Measurements from ENCODE around the gene DLGAP1.

The DLGAP1 gene

DNA sequence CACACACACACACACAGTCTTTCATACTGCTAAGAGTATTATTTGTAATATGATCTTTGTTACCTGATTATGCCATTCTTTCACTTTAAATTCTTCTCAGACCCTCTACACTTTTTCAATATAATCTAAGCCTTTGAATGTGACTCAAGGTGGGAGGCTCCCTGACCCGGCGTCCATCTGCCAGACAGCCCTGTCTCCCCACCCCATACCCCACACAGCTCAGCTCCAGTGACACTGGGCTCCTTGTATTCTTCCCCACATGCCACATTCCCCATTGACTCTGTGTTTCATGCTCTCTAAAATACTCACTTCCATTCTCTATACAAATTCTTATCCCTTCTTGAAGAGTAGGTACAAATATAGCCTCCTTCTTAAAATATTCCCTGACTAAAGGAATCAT is 563.0 kb downstream of the DLGAP1 start:
- no peak for DNase-seq (ENCODE audit: low spot score)

DNA sequence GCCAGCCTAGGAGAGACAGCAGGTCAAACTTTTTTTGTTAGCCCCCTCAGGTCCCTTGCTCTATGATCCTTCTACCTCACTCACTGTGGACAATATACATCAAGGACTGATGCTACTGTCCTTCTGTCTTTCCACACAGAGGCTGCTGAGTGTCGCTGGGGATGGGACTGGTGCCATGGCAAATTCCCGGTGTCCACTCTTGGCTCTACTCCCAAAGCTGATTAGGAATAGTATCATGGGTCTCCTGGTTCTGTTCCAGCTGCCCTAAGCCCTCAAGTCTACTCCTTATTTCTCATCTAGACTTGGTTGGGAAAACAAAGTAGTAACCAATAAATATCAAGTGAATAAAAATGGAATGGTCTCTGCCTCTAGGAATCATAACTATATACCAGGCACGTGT is 563.9 kb downstream of the DLGAP1 start:
- no peak for DNase-seq (ENCODE audit: low spot score)

DNA sequence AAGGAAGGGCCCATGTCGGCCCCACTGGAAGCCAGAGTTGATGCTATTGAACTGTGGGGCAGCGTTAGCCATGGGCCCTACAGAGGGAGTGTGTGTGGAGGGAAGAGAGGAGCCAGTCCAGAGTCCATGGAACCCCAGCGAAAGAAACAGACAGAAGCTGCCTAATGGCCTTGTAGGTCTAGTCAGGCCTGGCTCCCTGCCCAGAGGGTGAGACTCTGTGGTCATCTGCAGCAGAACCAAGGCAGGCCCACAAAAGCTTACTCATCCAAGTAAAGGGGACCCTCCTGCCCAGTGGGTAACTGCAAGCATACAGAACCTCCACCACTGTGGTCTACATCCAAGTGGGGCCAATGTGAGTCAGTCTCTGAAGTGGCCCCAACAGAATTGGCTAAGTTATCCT is 565.3 kb downstream of the DLGAP1 start:
- DNase-seq (ENCODE audit: low spot score), result no peak

DNA sequence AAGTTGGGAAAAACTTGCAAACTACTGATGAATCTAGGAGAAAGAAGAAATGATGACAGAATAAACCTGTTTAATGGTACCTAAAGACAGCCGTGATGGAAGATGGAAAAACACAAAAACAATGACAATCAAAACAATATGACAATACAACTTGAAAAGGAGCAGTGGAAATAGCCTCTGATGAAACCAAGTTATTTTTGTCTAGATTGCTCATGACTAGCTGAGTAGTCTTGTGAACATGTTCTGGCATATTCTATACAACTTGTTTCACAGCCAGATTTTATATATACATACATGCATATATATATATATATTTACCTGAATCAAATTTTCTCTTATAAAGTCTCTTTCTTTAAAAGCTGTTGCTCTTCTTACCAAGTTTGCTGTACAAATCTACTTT is 566.0 kb downstream of the DLGAP1 start:
- no peak for DNase-seq (ENCODE audit: low spot score)

DNA sequence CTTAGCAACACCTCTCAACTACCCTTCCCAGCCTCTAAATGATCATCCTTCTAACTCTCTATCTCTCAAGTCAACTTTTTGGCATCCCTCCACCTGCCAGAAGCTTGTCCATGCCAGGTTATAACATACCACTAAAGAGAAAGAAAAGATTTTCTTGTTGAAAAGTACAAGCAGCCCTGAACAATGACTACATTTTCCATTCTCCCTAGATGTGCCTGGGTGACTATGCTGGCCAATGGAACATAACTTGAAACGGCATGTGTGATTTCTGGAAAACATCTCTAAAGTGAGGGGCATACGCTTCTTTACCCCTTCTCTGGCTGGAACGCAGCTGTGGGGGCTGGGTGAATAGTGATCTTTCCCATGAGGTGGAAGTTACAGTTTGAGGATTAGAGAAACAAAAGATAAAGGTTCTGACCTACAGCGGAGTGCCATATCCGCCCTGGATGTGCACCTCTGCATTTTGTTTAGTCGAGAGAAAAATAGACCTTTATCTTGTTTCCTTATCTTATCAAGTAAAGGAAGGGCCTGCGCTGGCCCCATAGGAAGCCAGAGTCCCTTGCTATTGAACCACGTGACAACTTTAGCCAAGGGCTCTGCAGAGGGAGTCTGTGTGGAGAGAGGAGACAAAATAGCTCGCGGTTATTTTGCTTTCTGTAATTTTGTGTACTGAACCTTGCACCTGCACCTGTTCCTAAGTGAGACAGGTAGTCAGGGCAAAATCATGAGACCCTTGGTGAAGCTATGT is 568.4 kb downstream of the DLGAP1 start:
- no peak for DNase-seq (ENCODE audit: low spot score)

DNA sequence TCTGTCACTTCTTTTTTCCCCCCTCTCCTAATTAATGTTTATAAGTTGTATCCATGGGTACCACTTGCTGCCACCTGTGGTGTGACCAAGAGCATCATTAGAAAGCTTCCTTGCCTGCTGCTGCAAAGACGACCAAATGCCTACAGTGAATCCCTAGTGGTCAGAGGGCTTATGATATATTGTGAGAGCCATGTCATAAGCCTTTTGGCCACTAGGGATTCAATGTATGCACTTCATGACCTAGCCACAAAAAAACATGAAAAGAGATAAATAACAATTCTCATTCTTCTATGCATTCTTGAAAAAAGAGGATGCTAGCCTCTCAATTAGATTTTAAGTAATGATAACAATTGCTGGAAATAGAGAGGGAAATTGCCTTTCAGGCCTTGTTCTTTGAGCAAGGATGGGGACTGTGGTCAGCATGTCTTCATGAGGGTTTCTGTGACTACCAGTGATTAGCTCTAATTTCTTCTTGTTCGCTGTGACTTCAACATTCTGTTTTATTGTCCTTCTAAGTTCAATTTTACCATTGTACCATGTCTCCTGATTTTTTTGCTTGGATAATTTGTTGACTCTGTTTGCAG is 569.8 kb downstream of the DLGAP1 start:
- DNase-seq (ENCODE audit: low spot score), result no peak

DNA sequence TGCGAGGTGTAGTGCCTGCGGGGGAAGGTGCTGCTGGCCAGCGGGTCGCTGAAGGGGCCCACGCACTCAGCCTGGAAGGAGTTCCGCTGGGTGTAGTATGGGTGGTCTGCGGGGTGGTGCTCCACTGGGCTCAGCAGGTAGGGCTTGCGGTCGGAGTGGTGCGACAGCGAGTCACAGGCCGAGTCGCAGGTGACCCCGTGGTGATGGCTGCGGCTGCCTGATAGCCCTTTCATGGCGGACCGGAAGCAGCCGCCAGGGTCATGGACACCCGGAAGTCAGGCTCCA is 575.3 kb downstream of the DLGAP1 start:
- DNase-seq (ENCODE audit: low spot score), result no peak

DNA sequence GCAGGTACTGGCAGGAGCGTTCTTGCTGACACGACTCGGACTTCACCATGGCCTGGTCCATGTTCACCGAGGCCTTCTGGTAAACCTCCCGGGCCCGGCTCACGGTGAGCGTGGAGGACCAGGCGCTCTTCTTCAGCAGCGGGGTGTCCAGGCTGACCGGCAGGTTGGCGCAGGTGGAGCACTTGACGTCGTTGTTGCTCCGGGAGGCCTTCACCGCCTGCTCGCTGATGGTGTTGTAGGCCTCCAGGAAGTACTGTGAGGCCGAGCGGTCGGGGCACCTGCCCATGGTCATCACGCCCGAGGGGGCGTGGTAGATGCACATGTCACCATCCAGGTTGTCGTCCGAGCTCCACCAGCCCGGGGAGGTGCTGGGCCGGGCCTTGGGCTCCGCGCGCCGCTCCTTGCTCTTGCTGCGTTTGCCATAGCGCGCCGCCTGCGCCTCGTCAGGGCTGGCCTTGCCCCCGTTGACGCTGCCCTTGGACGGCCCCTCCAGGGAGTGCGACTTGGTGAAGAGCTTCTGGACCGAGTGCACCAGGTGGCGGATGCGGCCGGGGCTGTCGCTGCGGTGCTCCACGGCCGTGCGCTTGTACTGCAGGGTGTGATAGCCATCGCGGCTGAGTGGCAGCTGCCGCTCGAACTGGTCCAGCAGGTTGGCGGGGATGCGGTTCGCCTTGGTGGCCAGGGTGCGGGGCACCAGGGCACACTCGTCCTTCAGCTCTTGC is 575.8 kb downstream of the DLGAP1 start:
- no peak for DNase-seq (ENCODE audit: low spot score)

DNA sequence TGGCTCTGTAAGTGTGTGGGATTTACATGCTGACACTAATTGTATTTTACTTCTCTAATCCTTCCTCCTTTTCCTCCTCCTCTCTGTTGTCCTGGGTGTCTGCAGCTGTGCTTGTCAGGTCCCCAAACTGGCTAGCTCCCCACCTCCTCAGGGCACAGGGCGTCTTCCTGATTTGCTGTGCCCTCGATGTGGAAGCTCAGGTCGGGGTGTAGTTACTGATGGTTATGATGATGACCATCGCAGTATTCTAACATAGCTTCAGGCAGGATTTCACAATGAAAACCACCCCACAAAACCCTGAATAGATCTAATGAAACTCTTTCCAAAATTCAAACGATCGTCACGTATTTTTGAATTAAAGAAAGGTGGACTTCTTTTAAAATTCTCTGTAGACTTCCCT is 576.7 kb downstream of the DLGAP1 start:
- no peak for DNase-seq (ENCODE audit: low spot score)

DNA sequence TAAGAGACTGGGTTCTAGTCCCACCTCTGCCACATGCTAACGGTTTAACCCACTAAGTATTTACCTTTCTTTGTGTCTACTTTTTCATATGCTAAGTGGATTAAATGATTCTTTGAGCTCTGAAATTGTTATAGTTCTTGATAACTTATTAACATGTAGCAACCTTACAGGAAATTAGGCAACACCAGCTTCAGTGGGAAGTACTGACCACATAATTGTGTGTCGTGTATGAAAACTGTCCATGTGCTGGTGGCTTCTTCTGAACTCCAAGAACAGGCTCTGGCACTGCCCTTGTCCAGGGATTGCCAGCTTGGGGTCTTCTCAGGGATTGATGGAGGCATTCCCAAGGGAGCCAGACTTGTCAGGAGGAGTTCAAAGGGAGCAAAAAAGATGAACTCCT is 577.4 kb downstream of the DLGAP1 start:
- no peak for DNase-seq (ENCODE audit: low spot score)

DNA sequence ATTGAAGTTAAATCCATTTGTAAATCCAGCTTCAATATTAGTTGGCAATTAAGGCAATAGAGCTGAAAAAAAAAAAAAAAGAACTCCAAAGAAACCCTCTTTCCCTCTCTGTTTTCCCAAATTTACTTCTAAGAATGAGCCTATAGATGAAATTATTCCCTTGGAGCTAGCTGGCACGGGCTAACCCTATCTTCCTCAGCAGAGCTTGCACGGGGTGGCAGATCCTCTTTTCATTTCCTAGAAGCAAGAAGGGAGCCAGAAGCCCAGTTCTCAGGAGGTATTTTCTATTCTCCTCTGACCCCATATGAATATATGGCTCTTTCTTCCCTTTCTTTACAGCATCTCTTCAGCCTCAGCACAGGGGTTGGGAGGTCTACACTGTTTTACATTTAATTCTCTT is 579.1 kb downstream of the DLGAP1 start:
- no peak for DNase-seq (ENCODE audit: low spot score)

DNA sequence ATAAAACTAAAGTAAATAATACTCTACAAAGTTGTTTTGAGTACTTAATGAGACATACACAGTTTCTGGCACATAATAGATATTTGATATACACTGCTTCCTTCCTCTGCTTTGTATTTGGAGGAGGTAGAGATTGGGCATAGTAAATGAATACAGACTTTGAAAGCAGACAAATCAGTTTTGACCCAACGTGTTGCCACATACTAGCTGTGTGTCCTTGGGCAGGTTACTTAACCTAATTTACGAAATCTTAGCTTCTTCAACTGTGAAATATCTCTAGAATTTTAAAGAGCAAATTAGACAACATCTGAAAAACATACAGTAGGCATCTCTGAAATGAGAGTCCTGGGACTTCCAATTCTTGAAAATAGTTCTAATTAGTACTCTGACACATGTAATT is 579.7 kb downstream of the DLGAP1 start:
- DNase-seq (ENCODE audit: low spot score), result no peak

DNA sequence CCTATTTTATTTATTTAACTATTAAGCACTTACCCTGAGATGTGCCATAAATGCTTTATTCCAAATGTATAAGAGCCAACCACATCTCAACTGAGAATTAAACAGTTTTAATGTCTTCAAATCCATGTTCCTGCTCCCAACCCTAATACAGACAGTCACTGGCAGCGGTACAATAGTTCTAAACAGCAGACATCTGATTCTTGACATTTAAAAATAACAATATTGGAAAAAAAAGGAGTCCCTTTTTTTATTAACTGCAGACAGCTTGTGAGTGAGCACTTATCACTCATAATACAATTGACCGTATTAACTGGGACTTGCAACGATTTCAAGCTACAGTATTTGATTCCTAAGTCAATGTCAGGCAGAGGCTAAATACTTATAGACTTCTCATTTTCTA is 580.5 kb downstream of the DLGAP1 start:
- DNase-seq (ENCODE audit: low spot score), result no peak

DNA sequence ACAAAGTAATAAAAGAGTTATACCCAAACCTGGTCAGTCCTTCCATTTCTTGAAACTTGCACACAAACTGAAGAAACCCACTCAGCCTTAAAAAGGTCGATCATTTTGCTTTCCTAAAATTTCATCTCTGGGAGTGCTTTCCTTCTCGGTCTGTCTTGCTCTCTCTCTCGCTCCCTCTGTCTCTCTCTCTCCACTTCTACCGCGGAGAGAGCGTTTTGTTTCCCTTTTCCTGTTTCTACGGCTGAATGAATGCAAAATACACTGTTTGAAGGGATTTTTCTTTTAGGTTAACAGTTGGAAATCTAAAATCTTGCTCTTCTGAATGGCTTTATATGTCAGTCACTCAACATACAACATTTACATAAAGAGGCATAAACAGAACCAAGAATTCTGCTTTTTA is 581.0 kb downstream of the DLGAP1 start:
- no peak for DNase-seq (ENCODE audit: low spot score)

DNA sequence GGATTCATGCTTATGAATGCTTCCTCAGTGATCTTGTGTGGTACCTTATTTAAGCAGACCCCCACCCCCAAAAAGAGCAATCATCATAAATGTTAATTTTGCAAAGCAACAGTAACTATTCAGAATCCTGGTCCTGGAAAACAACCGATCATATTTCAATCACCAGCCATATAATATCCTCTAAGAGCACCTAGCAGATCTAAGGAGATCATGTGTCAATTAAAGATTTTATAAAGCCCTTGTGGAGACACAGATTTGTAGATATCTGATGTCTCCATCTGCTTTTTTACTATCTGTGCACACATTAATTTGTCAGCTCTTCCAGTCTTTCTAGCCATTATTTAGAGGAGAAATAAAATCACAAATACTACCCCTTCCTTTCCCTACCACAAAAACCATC is 581.4 kb downstream of the DLGAP1 start:
- DNase-seq (ENCODE audit: low spot score), result no peak

DNA sequence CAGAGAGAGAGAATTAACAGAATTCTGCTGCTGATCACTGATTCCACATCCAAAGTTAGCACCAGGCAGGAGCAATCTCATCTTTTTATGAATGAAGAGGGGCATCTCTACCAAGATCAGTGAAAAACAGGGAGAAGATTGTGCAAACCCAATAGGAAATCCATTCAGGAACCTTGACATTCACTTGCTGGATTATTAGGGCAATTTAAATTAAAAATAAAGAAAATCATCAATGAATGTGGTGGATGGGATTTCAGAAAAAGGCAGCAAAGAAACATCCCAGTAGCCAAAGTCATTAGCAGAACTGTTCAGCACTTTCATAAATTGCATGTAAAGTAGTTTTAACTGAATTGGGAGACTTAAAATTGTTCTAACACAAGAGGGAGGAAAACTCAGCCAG is 581.9 kb downstream of the DLGAP1 start:
- DNase-seq (ENCODE audit: low spot score), result no peak

DNA sequence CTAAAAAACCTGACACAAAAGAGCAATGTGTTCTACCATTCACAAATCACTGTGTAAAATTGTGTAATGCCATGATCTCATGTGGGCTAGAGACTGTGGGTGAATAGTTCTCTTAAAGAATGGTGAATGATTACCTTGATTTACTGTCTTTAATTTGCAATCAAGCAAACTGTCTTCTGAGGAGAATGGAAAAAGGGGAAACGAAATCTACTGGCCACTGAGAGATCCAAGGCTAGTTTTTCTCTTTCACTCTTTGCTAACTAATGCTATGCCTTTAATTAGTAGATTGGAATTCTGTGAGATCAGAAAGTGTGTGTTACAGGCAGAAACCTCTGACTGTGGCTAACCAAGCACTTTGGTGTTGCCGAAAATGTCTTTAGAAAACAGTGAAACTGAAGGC is 582.5 kb downstream of the DLGAP1 start:
- DNase-seq (ENCODE audit: low spot score), result no peak

DNA sequence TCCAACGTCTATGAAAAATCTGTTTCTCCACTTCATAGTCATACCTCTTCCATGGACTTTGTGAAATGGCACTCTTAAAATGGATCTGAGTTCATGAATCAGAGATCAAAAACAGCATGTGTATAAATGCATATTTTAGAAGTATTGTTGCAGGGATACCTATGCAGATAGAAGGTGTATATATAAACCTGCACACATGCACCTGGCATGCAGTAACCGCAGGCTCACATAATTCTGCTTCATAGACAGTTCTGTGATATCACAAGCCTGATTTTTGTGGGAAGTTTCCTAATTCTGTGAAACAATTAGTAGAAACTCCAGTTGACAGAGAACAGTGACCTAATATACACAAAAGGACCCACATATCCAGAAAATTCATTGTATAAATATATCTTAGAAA is 583.4 kb downstream of the DLGAP1 start:
- no peak for DNase-seq (ENCODE audit: low spot score)

DNA sequence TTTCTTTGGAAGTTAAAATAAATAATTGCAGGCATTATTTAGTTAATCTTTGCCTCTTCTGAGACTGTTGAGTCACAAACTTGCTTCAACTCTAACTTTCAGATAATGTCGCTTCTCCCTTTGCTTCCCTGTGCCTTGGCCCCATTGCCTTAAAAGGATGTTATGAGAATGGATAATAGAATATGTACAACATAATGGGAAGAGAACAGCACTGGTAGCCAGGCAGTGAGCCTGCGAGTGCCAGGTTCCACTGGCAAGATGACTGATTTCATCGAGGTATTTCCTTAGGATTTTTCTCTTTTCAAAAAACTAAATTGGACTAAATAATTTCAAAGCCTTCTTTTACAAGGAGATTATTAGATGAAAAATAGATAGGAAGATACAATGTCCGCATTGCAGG is 584.2 kb downstream of the DLGAP1 start:
- DNase-seq (ENCODE audit: low spot score), result no peak

DNA sequence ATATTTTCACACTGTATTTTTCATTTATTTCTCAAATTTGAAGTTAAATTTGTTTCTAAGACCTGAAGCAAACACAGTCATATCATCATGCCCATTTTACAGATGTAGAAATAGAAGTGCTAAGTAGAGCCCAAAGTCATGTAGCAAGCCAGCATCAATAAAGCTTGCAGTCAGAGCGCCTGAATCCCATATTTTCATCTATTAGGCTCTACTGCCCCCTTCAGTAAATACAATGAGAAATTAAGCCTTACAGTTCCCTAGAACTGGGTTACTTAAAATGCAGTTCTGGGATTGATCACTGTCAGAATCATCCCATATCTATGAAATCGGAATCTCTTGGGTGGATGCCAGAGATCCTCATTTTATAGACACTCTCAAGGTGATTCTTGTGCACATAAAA is 585.3 kb downstream of the DLGAP1 start:
- no peak for DNase-seq (ENCODE audit: low spot score)

DNA sequence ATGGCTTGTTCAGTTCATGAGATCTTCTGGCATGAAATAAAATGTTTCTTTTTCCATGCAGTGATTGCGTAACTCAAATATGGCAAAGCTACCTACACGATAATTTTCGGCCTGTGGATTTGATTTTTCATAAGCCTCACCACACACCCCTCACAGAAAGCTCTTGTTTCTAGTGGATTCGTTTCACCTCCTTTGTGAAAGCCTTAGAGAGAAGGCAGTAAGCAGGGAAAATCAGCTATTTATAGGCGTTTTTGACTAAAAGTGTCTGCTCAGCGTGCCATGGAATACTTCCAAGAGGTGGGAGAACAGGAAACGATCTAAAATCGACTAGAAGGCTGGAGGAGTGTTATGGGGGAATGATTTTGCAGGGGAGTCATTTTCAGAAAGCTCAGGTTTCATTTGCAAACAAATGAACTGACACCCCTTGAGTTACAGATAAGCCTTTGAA is 587.2 kb downstream of the DLGAP1 start:
- no peak for DNase-seq (ENCODE audit: low spot score)

DNA sequence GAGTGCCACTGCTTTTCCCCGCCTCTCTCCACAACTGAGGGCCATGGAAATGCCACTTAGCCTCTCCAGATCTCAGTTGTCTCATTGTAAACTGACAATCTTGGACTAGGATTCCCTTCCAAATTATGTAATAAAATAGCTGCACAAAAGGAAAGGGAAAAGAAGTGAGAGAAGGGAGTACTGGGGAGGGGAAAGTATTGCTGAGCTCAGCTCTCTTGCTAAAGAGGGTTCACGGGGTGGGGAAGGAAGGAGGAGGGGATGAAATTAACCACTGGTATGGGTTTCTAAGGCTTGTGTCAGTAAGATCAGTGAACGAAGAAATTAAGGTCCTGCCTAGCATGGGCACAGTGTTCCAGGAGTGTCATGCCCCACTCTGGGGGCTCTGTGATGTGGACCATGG is 587.9 kb downstream of the DLGAP1 start:
- DNase-seq (ENCODE audit: low spot score), result no peak

DNA sequence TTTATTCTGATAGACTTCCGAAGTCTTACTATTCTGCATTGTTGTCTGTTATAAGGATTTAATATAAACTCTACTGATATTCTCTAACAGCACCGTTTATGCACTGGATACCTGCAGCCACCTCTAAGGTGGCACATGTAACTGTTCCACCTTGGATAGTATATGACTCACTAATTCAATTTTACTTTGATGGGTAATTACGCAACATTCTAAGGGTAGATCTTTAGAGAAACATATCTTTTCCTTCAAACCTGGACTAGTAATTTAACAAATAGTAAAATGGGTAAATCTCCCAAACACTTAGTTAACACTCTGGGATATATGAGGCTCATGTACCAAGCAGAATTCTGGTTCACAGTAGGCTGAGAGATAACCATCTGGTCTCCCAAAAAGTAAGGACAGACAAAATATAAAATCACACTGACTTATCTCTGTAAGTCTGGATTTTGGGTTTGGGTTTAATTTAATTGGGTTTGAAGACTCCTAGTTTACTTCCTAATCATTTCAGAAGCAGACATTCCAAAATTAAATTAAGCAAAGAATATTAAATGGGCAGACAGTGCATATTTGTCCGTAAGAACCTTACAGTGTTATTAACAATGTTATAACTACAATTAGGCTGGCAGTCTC is 590.3 kb downstream of the DLGAP1 start:
- DNase-seq (ENCODE audit: low spot score), result no peak
